HUES64 (cell line): ENCODE data around the gene ACER3.
"Not testable (repeated sequence)": the region's sequence is repeated elsewhere in the genome, so short reads cannot be mapped to it uniquely, and the experiment has no call there.

Experiments
- H3K27ac ChIP-seq: 2 replicates; pipeline ENCODE4 v1.7.0; 2013; ENCODE audit warnings: low read depth, low read length, inconsistent platforms
- H3K27me3 ChIP-seq: 2 replicates; pipeline ENCODE4 v1.6.1; 2013; ENCODE audit warnings: mild to moderate bottlenecking, low read length; ENCODE audit not compliant: insufficient read depth
- H3K36me3 ChIP-seq: 2 replicates; pipeline ENCODE4 v1.6.1; 2013; ENCODE audit warnings: mild to moderate bottlenecking, low read length; ENCODE audit not compliant: insufficient read depth
- H3K4me1 ChIP-seq: 2 replicates; pipeline ENCODE4 v1.6.1; 2013; ENCODE audit warnings: mild to moderate bottlenecking, low read length, moderate library complexity; ENCODE audit not compliant: insufficient read depth
- H3K4me3 ChIP-seq: 2 replicates; pipeline ENCODE4 v1.5.1; 2013; ENCODE audit warnings: mild to moderate bottlenecking, low read length, moderate library complexity
- H3K9ac ChIP-seq: 2 replicates; pipeline ENCODE4 v1.6.1; 2013; ENCODE audit warnings: mild to moderate bottlenecking, low read depth, low read length
- H3K9me3 ChIP-seq: 2 replicates; pipeline ENCODE4 v1.6.1; 2013; ENCODE audit warnings: low read depth, low read length; ENCODE audit not compliant: insufficient read depth
- WGBS: fragments of 150-250, 120-280 bp; methylation state at CpG from one replicate; pipeline ENCODE4 v1.1.7; 2013; ENCODE audit warnings: missing lambda C conversion rate; 5-methylcytosine and 5-hydroxymethylcytosine counted together

ACER3 gene

GRCh38 chr11:76935042-76935441, 74.3 kb downstream of the ACER3 start:
- H3K36me3 ChIP-seq, result peaks cover 17% of the 10 kb centered on the region
- peaks cover 25% of the 10 kb centered on the region for H3K9me3 ChIP-seq
- WGBS, result 50% methylated on average over 2 of the region's 3 CpGs
- H3K4me3 ChIP-seq, result no peak overlapping the region
- no peak overlapping the region for H3K27ac ChIP-seq
- no peaks in the 10 kb centered on the region for H3K4me1 ChIP-seq
- no peaks in the 10 kb centered on the region for H3K27me3 ChIP-seq
- no peak overlapping the region for H3K9ac ChIP-seq

- no peaks in the 10 kb centered on the region for H3K27me3 ChIP-seq
- H3K4me3 ChIP-seq, result no peak overlapping the region
- H3K9ac ChIP-seq, result no peak overlapping the region
- peaks cover 9% of the 10 kb centered on the region for H3K36me3 ChIP-seq
- H3K4me1 ChIP-seq, result peaks cover 19% of the 10 kb centered on the region
- no peak overlapping the region for H3K27ac ChIP-seq
- H3K9me3 ChIP-seq, result peaks cover 22% of the 10 kb centered on the region
- 93% methylated on average over 2 of the region's 2 CpGs for WGBS
Observed at GRCh38 chr11:76939219-76939631, 78.5 kb downstream of the ACER3 start.

GRCh38 chr11:76944225-76944624, 83.5 kb downstream of the ACER3 start:
- Histone ChIP-seq H3K27ac (no peak overlapping the region), H3K36me3 (no peaks in the 10 kb centered on the region), H3K9me3 (peaks cover 10% of the 10 kb centered on the region; the same call in 1 of the 2 replicates), H3K9ac (no peak overlapping the region), H3K27me3 (no peaks in the 10 kb centered on the region), H3K4me1 (peaks cover 19% of the 10 kb centered on the region), H3K4me3 (no peak overlapping the region)
- 97% methylated on average over 1 of the region's 1 CpG for WGBS

- Histone ChIP-seq H3K4me3 (no peak overlapping the region), H3K9ac (no peak overlapping the region), H3K4me1 (peaks cover 19% of the 10 kb centered on the region), H3K36me3 (no peaks in the 10 kb centered on the region), H3K9me3 (peaks cover 10% of the 10 kb centered on the region; the same call in 1 of the 2 replicates), H3K27me3 (no peaks in the 10 kb centered on the region), H3K27ac (no peak overlapping the region)
- WGBS, result 96% methylated on average over 1 of the region's 1 CpG
Observed at GRCh38 chr11:76946223-76946622, 85.5 kb downstream of the ACER3 start.

GRCh38 chr11:76947190-76947589, 86.5 kb downstream of the ACER3 start:
- Histone ChIP-seq H3K4me1 (peaks cover 11% of the 10 kb centered on the region), H3K36me3 (no peaks in the 10 kb centered on the region), H3K4me3 (no peak overlapping the region), H3K9me3 (peaks cover 10% of the 10 kb centered on the region; the same call in 1 of the 2 replicates), H3K27ac (no peak overlapping the region), H3K9ac (no peak overlapping the region), H3K27me3 (no peaks in the 10 kb centered on the region)
- no CpG with 5 or more reads among the region's 1 CpG for WGBS

GRCh38 chr11:76947800-76948199, 87.1 kb downstream of the ACER3 start:
- WGBS, result 97% methylated on average over 3 of the region's 3 CpGs
- peaks cover 10% of the 10 kb centered on the region; the same call in 1 of the 2 replicates for H3K9me3 ChIP-seq
- H3K4me3 ChIP-seq, result no peak overlapping the region
- H3K36me3 ChIP-seq, result no peaks in the 10 kb centered on the region
- H3K27me3 ChIP-seq, result no peaks in the 10 kb centered on the region
- H3K9ac ChIP-seq, result no peak overlapping the region
- no peak overlapping the region for H3K27ac ChIP-seq
- peaks cover 5% of the 10 kb centered on the region for H3K4me1 ChIP-seq

GRCh38 chr11:76955459-76956114, 94.9 kb downstream of the ACER3 start:
- H3K4me1 ChIP-seq, result no peaks in the 10 kb centered on the region
- 0 out of 2 replicates have a peak, but pooled peaks cover 3% of the 10 kb centered on the region for H3K36me3 ChIP-seq
- H3K9ac ChIP-seq, result no peak overlapping the region
- H3K27ac ChIP-seq, result no peak overlapping the region
- H3K27me3 ChIP-seq, result no peaks in the 10 kb centered on the region
- no peaks in the 10 kb centered on the region for H3K9me3 ChIP-seq
- 92% methylated on average over 3 of the region's 3 CpGs for WGBS
- no peak overlapping the region for H3K4me3 ChIP-seq

- Histone ChIP-seq H3K36me3 (peaks cover 22% of the 10 kb centered on the region), H3K27me3 (no peaks in the 10 kb centered on the region), H3K4me3 (no peak overlapping the region), H3K27ac (no peak overlapping the region), H3K9me3 (peaks cover 20% of the 10 kb centered on the region), H3K4me1 (no peaks in the 10 kb centered on the region), H3K9ac (no peak overlapping the region)
- 60% methylated on average over 3 of the region's 4 CpGs for WGBS
Observed at GRCh38 chr11:76962583-76963416, 102.1 kb downstream of the ACER3 start.

- not testable (repeated sequence) for H3K4me1 ChIP-seq, H3K9ac ChIP-seq, H3K27ac ChIP-seq, H3K4me3 ChIP-seq, H3K27me3 ChIP-seq
- H3K9me3 ChIP-seq, result peaks cover 20% of the 10 kb centered on the region
- WGBS, result 88% methylated on average over 16 of the region's 16 CpGs
- H3K36me3 ChIP-seq, result peaks cover 22% of the 10 kb centered on the region
Observed at GRCh38 chr11:76963417-76964168, 102.9 kb downstream of the ACER3 start.

GRCh38 chr11:76972051-76972450, 111.3 kb downstream of the ACER3 start:
- no peak overlapping the region for H3K9ac ChIP-seq
- H3K4me3 ChIP-seq, result no peak overlapping the region
- H3K4me1 ChIP-seq, result no peaks in the 10 kb centered on the region
- no peak overlapping the region for H3K27ac ChIP-seq
- no peaks in the 10 kb centered on the region for H3K36me3 ChIP-seq
- no peaks in the 10 kb centered on the region for H3K27me3 ChIP-seq
- peaks cover 11% of the 10 kb centered on the region for H3K9me3 ChIP-seq
